IMR-90 (cell line): ENCODE data around the gene ARHGEF10L. TPM values are rescaled to one million over a fixed set of nuclear protein-coding genes. Genes with fewer than 3 reads are reported as not detected.

Experiments
- ATAC-seq: fragments of 200-7000 bp; cut with Tn5 transposase; 2 replicates; pipeline ENCODE4 v1.9.1; 2020; ENCODE audit warnings: low read depth, mild to moderate bottlenecking, moderate library complexity
- BruUV-seq: library from RNA; stranded (reverse); fragments of 400-500 nt; replicated peaks from 2 replicates; lab custom pipeline; 2021; lab: Mats Ljungman, UMichigan
- CTCF ChIA-PET: fragments of 300-600 bp; formaldehyde crosslinking; extraction: SDS; loops from one replicate; lab custom pipeline; 2021; ENCODE audit warnings: antibody characterized with exemption; lab: Yijun Ruan, JAX
- POLR2A ChIA-PET: fragments of 300-600 bp; sonication (Branson Sonifier 250); formaldehyde crosslinking; loops from one replicate; lab custom pipeline; 2022; ENCODE audit warnings: antibody characterized with exemption; ENCODE audit not compliant: unreplicated experiment; lab: Charles Lee
- DNase-seq: peaks from one replicate; pipeline ENCODE4 v3.0.0; 2013
- H2AFZ ChIP-seq: replicated peaks from 2 replicates; pipeline ENCODE3; 2013; ENCODE audit warnings: low read length, mild to moderate bottlenecking; ENCODE audit not compliant: poor library complexity
- H2AK5ac ChIP-seq: 2 replicates; pipeline ENCODE4 v1.6.1; 2013; ENCODE audit warnings: low read depth, low read length, inconsistent platforms
- H2AK9ac ChIP-seq: replicated peaks from 2 replicates; pipeline ENCODE3; 2013; ENCODE audit warnings: mild to moderate bottlenecking, low read depth, low read length, moderate library complexity; ENCODE audit not compliant: poor library complexity
- H2BK120ac ChIP-seq: 2 replicates; pipeline ENCODE4 v1.6.1; 2013; ENCODE audit warnings: low read depth, low read length, inconsistent platforms
- H2BK15ac ChIP-seq: 3 replicates; pipeline ENCODE4 v1.6.1; 2013; ENCODE audit warnings: low read depth, low read length, inconsistent platforms
- H2BK20ac ChIP-seq: 2 replicates; pipeline ENCODE4 v1.6.1; 2013; ENCODE audit warnings: low read depth, mild to moderate bottlenecking, inconsistent platforms, low read length, moderate library complexity
- H2BK5ac ChIP-seq: 2 replicates; pipeline ENCODE4 v1.6.1; 2013; ENCODE audit warnings: mild to moderate bottlenecking, low read depth, low read length, inconsistent platforms; ENCODE audit not compliant: poor library complexity, severe bottlenecking
- H3K14ac ChIP-seq: replicated peaks from 2 replicates; pipeline ENCODE4 v1.6.1; 2013; ENCODE audit warnings: low read depth, low read length, inconsistent platforms
- H3K18ac ChIP-seq: 2 replicates; pipeline ENCODE4 v1.6.1; 2013; ENCODE audit warnings: low read depth, low read length, control low read depth
- H3K23ac ChIP-seq: 2 replicates; pipeline ENCODE4 v1.6.1; 2013; ENCODE audit warnings: low read depth, low read length, inconsistent platforms
- H3K27ac ChIP-seq: 2 replicates; pipeline ENCODE4 v1.5.1; 2013; ENCODE audit warnings: mild to moderate bottlenecking, control low read depth, low read length; ENCODE audit not compliant: insufficient read depth
- H3K27me3 ChIP-seq: 2 replicates; pipeline ENCODE4 v1.6.1; 2013; ENCODE audit warnings: low read length; ENCODE audit not compliant: control insufficient read depth, insufficient read depth
- H3K36me3 ChIP-seq: 2 replicates; pipeline ENCODE4 v1.6.1; 2013; ENCODE audit warnings: low read length, mixed read lengths; ENCODE audit not compliant: control insufficient read depth, insufficient read depth
- H3K4ac ChIP-seq: 2 replicates; pipeline ENCODE4 v1.6.1; 2013; ENCODE audit warnings: low read depth, low read length, inconsistent platforms
- H3K4me1 ChIP-seq: 2 replicates; pipeline ENCODE4 v1.6.1; 2013; ENCODE audit warnings: low read length, mixed read lengths; ENCODE audit not compliant: control insufficient read depth, insufficient read depth
- H3K4me2 ChIP-seq: 2 replicates; pipeline ENCODE4 v1.6.1; 2013; ENCODE audit warnings: low read depth, mild to moderate bottlenecking, control low read depth, low read length, moderate library complexity
- H3K4me3 ChIP-seq: 2 replicates; pipeline ENCODE4 v1.5.1; 2013; ENCODE audit warnings: low read depth, mild to moderate bottlenecking, control low read depth, low read length, moderate library complexity; ENCODE audit not compliant: insufficient read depth
- H3K56ac ChIP-seq: 2 replicates; pipeline ENCODE4 v1.6.1; 2013; ENCODE audit warnings: low read length, inconsistent platforms; ENCODE audit not compliant: insufficient read depth; ENCODE audit errors: extremely low read depth
- H3K79me1 ChIP-seq, 2 experiments: 2 replicates each; pipeline ENCODE4 v1.6.1; 2013; ENCODE audit warnings: low read length in 2 of 2, inconsistent platforms in 1 of 2, low read depth in 1 of 2
- H3K9ac ChIP-seq: 2 replicates; pipeline ENCODE4 v1.6.1; 2013; ENCODE audit warnings: low read depth, low read length, control low read depth
- H3K9me1 ChIP-seq: 2 replicates; pipeline ENCODE4 v1.6.1; 2013; ENCODE audit warnings: low read length, inconsistent platforms; ENCODE audit not compliant: insufficient read depth
- H3K9me3 ChIP-seq: 2 replicates; pipeline ENCODE4 v1.6.1; 2013; ENCODE audit warnings: low read length; ENCODE audit not compliant: control insufficient read depth, insufficient read depth
- H4K20me1 ChIP-seq: 2 replicates; pipeline ENCODE4 v1.6.1; 2013; ENCODE audit warnings: low read length, inconsistent platforms; ENCODE audit not compliant: insufficient read depth
- H4K5ac ChIP-seq: 2 replicates; pipeline ENCODE4 v1.6.1; 2013; ENCODE audit warnings: mild to moderate bottlenecking, low read depth, low read length, control low read depth
- H4K8ac ChIP-seq, 2 experiments: 2 replicates each; pipeline ENCODE4 v1.6.1; 2013; ENCODE audit warnings: low read depth in 2 of 2, low read length in 2 of 2, control low read depth in 1 of 2, inconsistent platforms in 1 of 2
- H4K91ac ChIP-seq: 2 replicates; pipeline ENCODE4 v1.6.1; 2013; ENCODE audit warnings: low read depth, low read length, inconsistent platforms; ENCODE audit not compliant: insufficient read depth
- FOS ChIP-seq: fragments of 150-350 bp; IDR thresholded peaks from 2 replicates; pipeline ENCODE4 v1.6.1; 2016; ENCODE audit warnings: low read depth, low read length
- dilution Hi-C: fragments of 300-500 bp; cut with HindIII; formaldehyde crosslinking; loops from one replicate; pipeline ENCODE4 v1.14.3; 2018; ENCODE audit warnings: low sequenced_read_pairs; ENCODE audit not compliant: unreplicated experiment
- in situ Hi-C: fragments of 300-500 bp; cut with MboI; formaldehyde crosslinking; loops from 3 replicates; pipeline ENCODE4 v1.14.3; 2019; ENCODE audit warnings: low sequenced_read_pairs, inconsistent platforms, mixed read lengths
- intact Hi-C: fragments of 100-400 bp; cut with micrococcal nuclease; formaldehyde crosslinking; loops from 2 replicates; pipeline ENCODE4 v1.10.0; 2022
- polyA plus RNA-seq, 3 experiments: library from polyadenylated mRNA; depleted of rRNA; stranded (reverse); fragments of >200 nt; gene quantifications; 2 replicates each; pipeline ENCODE4 v1.2.3, GENCODE V29; 2012; ENCODE audit warnings: low replicate concordance in 1 of 3
- total RNA-seq: library from RNA; depleted of rRNA; stranded (reverse); fragments of >200 nt; gene quantifications from 2 replicates; pipeline ENCODE4 v1.2.3, GENCODE V29; 2012
- TF ChIP-seq, protein P1 (sequence below): fragments of 150-350 bp; IDR thresholded peaks from 2 replicates; pipeline ENCODE4 v1.6.1; 2017; ENCODE audit warnings: mild to moderate bottlenecking, antibody characterized with exemption, low read length, low read depth

ARHGEF10L gene
- total and polyA plus RNA-seq, 2 of the 4 experiments (the other 2 are of a cell fraction) = 4.8 to 12.4 TPM

GRCh38 chr1:17711577-17711910 is 172.0 kb downstream of the ARHGEF10L start:
- ATAC-seq = no peak

More at GRCh38 chr1:17711577-17711910, 172.0 kb downstream of the ARHGEF10L start:
- H2BK5ac ChIP-seq = no peak overlapping the region
- in situ Hi-C loops = no loop called here
- no peak overlapping the region for H4K8ac ChIP-seq
- no peaks in the 10 kb centered on the region for H3K4me1 ChIP-seq
- no peak overlapping the region for H3K56ac ChIP-seq
- H3K79me1 ChIP-seq = no peaks in the 10 kb centered on the region
- H2BK20ac ChIP-seq = no peak overlapping the region
- no peak for DNase-seq
- no peak for TF ChIP-seq FOS
- TF ChIP-seq, protein P1, sequence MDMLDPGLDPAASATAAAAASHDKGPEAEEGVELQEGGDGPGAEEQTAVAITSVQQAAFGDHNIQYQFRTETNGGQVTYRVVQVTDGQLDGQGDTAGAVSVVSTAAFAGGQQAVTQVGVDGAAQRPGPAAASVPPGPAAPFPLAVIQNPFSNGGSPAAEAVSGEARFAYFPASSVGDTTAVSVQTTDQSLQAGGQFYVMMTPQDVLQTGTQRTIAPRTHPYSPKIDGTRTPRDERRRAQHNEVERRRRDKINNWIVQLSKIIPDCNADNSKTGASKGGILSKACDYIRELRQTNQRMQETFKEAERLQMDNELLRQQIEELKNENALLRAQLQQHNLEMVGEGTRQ = peak; percentile 67
- no peak overlapping the region for H3K4me3 ChIP-seq
- POLR2A ChIA-PET = no interaction called here
- H3K4me2 ChIP-seq = no peak overlapping the region
- H3K18ac ChIP-seq = no peak overlapping the region
- no peak overlapping the region for H2BK120ac ChIP-seq
- peaks cover 6% of the 10 kb centered on the region for H3K27me3 ChIP-seq
- no peaks in the 10 kb centered on the region for H3K36me3 ChIP-seq
- H3K27ac ChIP-seq = no peak overlapping the region
- H3K9me1 ChIP-seq = no peaks in the 10 kb centered on the region
- no peak overlapping the region for H2BK15ac ChIP-seq
- no peak overlapping the region for H3K14ac ChIP-seq
- H3K23ac ChIP-seq = no peak overlapping the region
- H4K91ac ChIP-seq = no peak overlapping the region
- no peak overlapping the region for H2AK9ac ChIP-seq
- no peak overlapping the region for H4K5ac ChIP-seq
- CTCF ChIA-PET = no interaction called here
- no peaks in the 10 kb centered on the region for H4K20me1 ChIP-seq
- no peak overlapping the region for H3K4ac ChIP-seq
- no peak overlapping the region for H2AFZ ChIP-seq
- dilution Hi-C loops = no loop called here
- BruUV-seq = no TSS peak
- peaks cover 2% of the 10 kb centered on the region for H3K9me3 ChIP-seq
- intact Hi-C loops = no loop called here
- no peak overlapping the region for H2AK5ac ChIP-seq
- H3K9ac ChIP-seq = no peak overlapping the region
